ENCODE measurements around the gene IGF2BP3.

GRCh38 chr7:23335136-23335535 is 135.2 kb downstream of the IGF2BP3 start:
- TF ChIP-seq CTCF (optimal IDR thresholded peaks at IDR 0.05 in 1 of 3, IDR thresholded peaks at IDR 0.05 in 1 of 3, conservative IDR thresholded peaks at IDR 0.05 in 1 of 3; ENCODE audit: extremely low read depth in 1 of 3, insufficient read depth in 2 of 3, low read length in 3 of 3) (no peak), EZH2 (IDR thresholded peaks at IDR 0.05; ENCODE audit: low read length) (no peak)

All from keratinocyte (primary cell).